NOMO-1 (cell line): ENCODE measurements around the gene RFFL.
"Not testable (repeated sequence)": the region's sequence is repeated elsewhere in the genome, so short reads cannot be mapped to it uniquely, and the experiment has no call there.

Source experiments
- DNase-seq, 2 experiments: peaks; one replicate each; lab custom pipeline; 2025; ENCODE audit not compliant: unreplicated experiment in 2 of 2; lab: John Stamatoyannopoulos, UW

Gene RFFL, protein sequence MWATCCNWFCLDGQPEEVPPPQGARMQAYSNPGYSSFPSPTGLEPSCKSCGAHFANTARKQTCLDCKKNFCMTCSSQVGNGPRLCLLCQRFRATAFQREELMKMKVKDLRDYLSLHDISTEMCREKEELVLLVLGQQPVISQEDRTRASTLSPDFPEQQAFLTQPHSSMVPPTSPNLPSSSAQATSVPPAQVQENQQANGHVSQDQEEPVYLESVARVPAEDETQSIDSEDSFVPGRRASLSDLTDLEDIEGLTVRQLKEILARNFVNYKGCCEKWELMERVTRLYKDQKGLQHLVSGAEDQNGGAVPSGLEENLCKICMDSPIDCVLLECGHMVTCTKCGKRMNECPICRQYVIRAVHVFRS

DNA sequence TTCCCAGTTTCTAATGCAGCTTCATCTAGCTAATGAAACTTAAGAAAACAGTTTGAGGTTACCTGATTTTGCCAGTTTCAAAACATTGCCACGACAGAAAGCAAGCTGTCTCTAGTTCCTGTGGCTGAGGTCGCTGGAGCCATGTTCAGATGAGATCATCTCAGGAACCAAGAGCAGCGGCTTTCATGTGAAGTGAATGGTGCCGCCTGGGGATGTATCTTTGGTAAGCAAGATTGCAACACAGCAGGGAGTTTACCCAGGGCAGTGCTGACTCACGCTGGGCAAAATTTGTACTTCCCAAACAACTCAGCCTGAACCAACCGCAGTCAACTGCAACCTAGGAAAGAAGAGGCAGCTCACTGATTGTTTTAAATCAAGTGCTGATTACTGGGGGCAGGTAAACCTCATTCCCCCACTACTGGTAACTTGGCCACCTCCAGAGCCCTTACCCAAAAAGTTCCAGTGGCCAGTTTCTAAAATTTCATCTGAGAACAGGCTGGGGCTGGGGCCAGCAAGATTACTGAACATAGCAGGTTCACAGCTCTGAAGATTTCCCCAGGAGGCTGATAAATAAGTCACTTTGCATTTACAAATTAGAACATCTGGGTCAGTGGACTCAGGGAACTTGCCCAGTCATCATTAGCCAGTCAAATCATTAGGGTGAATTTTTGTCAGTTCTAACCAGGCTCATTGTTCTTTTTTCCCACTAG lies at the start of gene RFFL:
Gene RFFL, minus strand, starts transcription at position 194 of the 710 bp plus-strand sequence. CDS start 37,154 bp downstream, outside the sequence.
- peak; percentile 88 to 98 for DNase-seq

DNA sequence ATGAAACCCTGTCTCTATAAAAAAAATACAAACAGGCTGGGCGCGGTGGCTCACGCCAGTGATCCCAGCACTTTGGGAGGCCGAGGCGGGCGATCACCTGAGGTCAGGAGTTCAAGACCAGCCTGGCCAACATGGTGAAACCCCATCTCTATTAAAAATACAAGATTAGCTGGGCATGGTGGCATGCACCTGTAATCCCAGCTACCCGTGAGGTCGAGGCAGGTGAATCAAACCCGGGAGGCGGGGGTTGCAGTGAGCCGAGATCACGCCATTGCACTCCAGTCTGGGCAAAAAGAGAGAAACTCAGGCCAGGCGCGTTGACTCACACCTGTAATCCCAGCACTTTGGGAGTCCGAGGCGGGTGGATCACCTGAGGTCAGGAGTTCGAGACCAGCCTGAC lies 47.3 kb upstream of the RFFL start:
- not testable (repeated sequence) for DNase-seq

DNA sequence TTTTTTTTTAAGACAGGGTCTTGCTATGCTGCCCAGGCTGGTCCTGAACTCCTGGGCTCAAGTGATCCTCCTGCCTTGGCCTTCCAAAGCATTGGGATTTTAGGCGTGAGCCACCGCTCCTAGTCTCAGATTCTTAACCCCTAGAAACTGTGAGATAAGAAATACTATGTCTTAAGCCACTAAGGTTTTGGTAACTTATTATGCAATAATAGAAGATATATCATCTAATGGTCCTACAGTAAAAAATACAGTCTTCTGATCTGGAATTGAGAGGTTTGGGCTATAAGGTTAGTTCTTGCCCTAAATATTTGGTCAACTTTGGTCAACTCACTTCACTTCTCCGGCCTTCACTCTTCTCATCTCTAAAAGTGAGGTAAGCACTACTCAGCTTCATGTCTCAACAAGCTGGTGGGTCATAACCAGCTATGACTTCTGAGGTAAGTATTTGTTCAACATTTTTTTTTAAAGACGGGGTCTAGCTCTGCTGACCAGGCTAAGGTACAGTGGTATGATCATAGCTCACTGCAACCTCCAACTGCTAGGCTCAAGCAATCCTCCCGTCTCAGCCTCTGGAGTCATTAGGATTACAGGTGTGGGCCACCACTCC lies 41.4 kb upstream of the RFFL start:
- DNase-seq, result no peak

DNA sequence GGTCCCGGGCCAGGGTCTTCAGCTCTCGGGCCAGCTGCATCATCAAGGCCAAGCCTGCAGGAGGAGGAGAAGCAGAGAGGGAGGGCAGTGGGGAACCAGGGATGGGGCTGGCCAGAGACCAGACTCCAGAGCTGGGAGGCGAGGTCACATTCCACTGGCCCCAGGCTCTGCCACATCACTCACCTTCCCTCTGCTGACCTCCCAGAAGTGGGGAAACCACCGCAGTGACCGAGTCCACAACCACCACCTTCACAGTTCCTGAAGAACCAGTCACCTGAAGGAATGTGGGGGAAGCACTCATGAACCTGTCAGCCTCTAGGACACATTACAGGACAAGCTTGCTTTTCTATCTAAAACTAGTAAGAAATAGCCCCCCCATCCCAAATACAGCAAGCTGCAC lies 39.8 kb upstream of the RFFL start:
- DNase-seq, result no peak

DNA sequence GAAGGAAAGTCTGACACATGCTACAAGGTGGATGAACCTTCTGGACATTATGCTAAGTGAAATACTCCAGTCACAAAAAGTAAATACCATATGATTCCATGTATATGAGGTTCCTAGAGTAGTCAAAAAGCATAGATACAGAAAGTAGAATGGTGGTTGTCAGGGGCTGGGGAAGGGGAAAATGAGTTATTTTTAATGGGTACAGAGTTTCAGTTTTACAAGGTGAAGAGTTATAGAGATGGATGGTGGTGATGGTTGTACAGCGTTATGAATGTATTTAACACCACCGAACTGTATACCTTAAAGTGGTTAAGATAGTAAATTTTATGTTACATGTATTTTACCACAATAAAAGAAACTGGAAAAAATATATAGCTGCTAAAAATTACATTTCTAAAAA lies 38.2 kb upstream of the RFFL start:
- no peak for DNase-seq

DNA sequence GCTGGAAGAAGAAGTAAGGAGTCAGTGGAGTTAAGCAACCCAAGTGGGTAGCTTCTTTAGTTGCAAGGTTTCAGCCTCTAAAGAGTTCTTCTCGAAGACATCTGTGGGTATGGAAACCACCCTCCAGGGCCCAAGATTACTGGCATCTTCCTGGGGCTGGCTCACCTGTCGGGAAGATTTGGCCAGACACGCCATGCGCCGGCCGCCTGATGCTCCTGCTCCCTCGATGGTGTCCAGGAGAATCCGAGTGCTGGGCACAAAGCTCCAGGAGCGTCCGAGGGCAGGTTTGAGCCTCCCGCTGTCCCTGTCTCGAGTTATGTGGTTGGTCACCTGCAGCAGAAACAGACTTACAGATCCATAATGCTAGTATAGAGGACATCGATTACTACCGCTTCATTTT lies 37.5 kb upstream of the RFFL start:
- DNase-seq, result no peak

DNA sequence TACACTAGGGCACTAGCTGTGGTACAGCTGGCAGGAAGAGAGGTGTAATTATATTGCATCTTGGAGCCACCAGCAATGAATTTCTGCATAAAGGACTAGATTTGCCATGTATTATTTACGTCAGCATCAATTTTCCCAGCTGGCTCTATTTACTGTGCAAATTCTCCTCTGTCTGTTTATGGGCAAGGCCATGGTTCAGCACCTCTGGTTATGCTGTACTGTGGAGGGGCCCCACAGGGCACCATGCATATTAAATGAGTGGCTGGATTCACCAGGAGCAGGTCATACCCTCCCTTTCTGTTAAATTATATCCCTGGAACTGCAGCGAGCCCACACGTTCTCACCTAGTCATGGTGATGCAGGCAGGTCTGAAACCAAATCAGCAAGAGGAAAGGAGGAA lies 36.4 kb upstream of the RFFL start:
- DNase-seq, result no peak

DNA sequence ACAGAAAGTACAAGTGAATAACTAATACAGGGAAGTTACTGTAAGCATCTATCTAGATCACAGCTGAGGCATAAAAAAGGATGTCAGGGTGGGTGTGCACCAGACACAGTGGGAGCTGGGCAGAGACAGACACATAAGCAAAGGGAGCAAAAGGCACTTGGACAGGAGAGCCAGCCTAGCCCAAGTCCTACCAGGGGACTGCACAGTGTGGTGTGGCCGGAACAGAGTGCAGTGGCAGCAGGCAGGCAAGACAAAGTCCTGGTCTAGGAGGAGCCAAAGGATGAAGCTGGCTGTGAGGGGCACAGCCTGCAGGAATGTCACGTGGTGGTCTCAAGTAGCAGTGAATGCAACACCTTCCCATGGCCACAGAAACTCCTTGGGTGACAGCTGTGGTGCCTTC lies 34.3 kb upstream of the RFFL start:
- DNase-seq, result no peak

DNA sequence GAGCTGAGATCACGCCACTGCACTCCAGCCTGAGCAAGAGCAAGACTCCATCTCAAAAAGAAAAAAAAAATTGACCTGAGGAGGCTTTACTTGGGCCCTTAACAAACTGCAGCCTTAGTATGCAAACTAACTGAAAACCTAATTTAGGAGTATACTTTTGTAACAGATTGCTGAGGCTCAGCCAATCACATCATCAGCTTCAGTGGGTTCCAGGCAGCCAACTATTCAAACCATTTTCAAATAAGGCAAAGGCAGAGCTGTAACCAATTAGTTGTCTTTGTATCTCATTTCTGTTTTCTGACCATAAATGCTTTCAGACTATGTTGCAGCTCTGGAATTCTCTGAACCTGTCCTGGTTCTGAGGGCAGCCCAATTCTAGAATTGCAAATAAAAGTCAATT lies 32.2 kb upstream of the RFFL start:
- DNase-seq, result no peak

DNA sequence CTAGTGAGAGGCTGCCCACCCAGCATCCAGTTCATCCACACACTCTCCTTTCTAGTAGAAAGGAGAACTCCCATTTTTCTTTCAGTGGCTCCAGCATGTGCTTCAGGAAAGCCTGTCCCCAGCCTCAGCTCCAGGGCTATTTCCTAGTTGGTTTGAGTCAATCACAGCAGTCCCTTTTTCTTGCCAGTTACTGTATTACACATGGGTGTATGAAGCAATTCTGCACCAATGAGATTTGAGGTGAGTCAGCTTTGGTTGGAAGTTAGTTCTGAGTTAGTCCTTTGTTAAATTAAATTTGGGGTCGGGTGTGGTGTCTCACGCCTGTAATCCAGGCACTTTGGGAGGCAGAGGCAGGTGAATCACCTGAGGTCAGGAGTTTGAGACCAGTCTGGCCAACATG lies 31.4 kb upstream of the RFFL start:
- no peak for DNase-seq

DNA sequence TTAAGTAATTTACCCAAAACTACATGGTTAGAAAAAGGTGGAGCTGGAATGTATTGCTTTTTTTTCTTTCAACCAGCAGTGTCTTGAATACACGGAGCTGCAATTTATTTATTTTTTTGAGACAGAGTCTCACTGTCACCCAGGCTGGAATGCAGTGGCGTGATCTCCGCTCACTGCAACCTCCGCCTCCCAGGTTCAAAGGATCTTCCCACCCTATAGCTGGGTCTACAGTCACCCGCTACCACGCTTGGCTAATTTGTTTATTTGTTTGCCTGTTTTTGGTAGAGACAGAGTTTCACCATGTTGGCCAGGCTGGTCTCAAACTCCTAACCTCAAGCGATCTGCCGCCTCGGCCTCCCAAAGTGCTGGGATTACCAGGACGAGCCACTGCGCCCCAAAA lies 27.2 kb upstream of the RFFL start:
- DNase-seq, result not testable (repeated sequence)

DNA sequence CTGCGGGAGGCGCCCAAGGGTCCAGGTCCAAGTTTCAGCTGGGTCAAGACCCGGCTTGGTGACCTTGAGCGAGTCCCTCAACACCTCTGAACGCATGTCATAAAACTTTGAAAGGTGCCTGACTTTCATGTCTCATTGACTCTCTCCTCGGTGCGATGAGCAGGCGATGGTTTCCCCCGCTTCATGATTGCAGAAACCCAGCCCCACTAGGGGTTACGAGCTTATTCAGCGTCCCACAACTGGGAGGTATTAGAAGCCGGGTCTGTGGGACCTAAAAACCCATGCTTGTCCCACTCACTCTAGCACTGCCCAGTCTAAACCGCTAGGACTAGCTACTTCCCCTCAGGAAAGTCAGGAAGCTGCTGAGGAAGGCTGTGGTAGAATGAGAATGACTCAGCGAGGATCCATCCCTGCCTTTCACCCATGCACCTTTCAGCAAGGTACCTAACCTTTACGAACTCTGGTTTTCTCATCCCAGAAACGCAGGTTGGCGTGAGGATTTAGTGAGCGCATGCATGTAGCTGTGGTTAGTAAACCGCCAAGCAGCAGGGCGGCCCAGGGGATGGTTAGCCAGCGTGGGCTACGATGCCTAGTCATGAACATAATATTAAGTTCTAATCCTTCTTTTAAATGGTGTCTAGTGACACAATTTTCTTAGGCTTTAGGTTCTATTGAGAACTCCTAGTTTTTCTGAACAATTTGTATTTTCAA lies 26.2 kb upstream of the RFFL start:
- peak in 1 of 2 experiments; percentile 33 for DNase-seq

DNA sequence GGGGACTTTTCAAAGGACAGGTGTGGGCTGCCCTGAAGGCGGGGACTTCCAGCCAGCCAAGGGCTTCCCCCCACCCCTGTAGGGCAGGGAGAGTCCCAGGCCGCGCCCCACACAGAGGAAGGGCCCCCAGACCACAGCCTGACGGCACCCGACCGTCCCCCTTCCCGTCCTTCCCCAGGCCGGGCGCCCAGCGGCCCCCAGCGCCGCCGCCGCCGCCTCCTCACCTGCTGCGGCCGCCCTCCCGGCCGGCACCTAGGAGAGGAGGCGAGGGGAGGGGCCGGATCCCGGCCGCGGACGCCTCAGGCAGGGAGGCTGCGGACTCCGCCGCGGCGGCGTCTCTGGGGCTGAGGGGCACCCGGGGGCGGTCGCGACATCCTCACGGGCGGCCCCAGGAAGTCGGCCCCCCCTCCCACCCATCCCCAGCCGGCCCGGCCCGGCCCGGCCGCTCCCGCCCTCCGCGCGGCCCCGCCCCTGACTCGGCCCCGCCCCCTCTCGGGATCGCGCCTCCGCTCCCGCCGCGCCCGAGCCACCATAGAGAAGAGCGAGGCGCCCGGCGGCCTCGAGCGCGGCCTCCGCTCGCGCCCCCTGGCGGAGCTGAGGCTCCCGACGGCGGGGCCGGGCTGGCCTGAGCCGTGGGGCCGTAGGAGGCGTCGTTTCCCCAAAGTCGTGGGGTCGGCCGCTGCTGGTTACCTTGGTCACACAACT lies 25.5 kb upstream of the RFFL start:
- DNase-seq, result peak; percentile 74 to 88

DNA sequence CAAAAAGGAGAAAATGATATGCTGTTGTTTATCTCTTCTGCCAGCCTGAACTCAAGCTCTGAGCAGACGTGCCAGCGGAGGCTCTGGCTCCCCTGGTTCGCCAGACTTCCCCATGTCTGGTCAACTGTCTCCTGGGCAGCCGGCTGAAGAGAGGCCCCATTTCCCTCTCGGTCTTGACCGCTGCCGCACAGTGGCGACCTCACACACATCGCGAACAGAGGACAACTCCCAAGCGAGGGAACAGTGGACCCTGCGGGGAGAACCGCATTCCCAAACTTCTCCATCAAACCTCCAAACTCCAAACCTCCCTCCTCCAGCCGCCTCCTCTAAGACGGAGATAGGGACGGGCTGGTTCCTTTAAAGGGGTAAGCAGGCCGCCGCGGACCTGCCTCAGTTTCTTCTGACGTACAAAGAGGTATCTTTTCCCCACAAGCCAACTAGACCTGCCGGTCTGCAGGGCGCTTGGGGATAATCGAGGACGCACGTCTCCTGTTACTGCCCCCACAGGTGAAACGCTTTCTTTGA lies 24.9 kb upstream of the RFFL start:
- peak in 1 of 2 experiments; percentile 57 for DNase-seq

DNA sequence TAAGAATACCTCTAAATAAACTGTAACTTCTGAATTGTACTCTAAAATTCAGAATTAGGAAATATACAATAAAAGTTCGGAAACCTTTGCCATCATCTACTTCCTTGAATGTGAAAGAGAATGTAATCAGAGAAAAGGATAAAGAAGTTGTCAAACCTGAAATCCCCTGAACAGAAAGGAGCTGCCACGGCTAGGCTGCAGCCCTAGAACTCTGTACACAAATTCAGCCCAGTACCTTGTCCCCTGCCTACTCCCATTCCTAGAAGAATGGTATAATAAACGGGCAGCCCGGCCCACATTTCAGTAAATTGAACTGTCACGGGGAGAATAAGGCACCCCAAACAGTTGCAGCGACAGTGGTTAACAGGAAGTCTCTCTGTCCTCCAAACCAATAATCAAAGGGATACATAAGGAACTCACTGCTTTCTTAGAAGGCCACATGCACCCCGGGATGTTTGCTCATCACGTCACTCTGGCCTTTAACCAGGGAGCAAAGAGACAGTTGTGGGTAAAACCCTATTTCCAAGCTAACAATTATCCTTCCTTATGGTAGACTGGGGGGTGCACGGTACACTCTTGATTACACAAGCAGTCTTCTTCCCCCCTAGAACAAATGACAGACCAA lies 24.3 kb upstream of the RFFL start:
- peak in 1 of 2 experiments; percentile 57 for DNase-seq

DNA sequence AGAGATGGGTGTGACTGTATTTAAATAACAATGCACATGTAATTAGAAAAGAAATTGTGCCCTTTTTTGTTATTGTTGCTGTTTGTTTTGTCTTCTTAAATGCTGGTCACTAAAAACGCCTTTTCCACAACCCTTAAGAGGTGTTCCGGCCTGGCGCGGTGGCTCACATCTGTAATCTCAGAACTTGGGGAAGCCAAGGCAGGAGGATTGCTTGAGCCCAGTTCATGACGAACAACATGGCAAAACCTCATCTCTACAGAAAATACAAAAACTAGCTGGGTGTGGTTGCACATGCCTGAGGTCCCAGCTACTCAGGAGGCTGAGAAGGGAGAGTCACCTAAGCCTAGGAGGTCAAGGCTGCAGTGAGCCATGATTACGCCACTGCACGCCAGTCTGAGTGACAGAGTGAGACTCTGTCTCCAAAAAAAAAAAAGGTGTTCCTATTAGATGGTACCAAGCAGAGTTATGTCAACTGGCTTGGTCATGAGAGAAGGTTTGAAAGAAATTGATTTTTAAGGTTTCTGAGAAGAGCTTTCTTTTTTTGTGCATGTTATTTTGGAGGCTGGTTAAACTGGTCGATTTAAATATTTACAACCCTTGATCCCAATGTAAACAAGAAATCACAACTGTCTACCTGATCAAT lies 23.5 kb upstream of the RFFL start:
- DNase-seq, result no peak

DNA sequence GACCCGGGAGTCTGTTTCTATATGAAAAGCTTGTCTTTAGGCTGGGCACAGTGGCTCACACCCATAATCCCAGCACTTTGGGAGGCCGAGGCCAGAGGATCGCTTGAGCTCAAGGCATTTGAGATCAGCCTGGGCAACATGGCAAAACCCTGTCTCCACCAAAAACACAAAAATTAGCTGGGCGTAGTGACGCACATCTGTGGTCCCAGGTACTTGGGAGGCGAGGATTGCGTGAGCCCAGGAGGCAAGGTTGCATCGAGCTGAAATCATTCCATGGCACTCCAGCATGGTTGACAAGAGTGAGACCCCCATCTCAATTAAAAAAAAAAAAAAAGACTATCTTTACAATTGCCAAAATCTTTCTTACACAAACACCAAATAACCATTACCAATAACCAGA lies 22.7 kb upstream of the RFFL start:
- no peak for DNase-seq

DNA sequence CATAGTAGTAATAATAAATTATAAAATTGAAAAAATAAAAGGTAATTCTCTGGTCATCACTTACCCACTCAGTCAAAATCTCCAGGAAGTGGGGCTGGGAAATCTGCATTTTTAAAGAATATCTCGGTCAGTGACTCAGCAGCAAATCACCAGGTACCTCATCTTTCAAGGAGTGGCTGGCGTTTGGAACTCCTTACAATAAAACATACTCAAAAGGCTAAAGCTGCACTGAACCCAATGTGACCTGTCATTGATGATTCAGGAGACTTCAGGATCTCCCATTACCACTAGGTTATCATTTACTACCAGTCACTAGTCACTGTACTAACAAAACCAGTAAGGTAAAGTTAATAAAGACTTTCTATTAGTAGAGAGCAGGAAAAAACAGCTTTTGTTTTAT lies 21.5 kb upstream of the RFFL start:
- DNase-seq, result no peak

DNA sequence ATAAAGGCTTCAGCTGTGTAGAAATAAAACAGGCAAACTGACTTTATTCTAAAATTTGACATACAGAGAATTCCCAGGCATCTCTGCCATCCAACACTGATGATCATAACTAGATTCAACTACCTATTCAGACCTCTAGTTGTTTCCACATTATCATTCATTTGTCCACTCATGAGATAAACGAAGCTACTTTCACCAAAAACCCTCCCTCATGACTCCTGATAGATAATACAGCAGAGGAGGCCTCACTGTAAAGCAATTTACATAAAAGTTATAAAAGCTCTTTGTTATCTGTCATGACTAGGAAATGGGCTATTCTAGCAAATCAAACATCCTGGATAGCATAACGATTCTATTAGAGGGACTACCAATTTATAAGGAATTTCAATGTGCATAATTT lies 19.6 kb upstream of the RFFL start:
- DNase-seq, result no peak
